Amniotic epithelial cell (primary cell): ENCODE measurements around the gene MRPL34.

Experiments
- DNase-seq: peaks from one replicate; pipeline ENCODE4 v3.0.0-alpha.2; 2010; ENCODE audit warnings: low read depth

Gene MRPL34

GRCh38 chr19:17309965-17310461 is 4.3 kb downstream of the MRPL34 start:
- DNase-seq = no peak

DNA sequence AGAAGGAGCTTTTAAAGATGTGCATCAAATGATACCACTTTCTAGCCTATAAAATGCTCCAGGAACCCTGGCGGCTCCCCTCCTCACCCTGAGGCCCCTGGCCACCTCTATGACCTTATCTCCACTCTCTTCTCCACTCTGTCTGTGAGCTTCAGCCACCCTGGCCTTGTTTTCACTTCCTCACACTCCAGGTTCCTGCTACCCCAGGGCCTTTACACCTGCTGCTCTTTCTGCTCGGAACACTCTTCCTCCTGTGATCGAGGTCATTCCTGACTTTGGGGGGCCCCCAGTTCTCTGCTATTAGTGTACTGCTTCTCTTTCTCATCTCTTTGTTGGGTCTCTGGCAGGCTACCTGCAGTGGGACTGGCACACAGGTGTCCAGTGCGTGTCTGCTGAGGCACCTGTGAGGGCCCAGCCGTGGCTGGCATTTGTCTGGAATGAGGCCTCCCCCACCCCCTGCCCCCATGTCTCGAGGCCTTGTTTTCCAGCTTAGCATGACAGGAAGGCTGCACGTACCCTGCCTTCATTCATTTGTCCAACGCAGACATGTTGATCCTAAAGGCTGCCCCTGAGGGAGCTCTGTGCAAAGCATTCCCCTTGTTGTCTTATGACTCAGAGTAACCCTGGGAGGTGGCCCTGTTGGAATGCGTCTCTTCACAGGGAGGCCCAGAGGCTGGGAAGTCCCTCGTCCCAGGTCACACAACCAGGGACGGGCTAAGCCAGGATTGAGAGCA is 6.0 kb downstream of the MRPL34 start:
- peak; percentile 57 for DNase-seq

DNA sequence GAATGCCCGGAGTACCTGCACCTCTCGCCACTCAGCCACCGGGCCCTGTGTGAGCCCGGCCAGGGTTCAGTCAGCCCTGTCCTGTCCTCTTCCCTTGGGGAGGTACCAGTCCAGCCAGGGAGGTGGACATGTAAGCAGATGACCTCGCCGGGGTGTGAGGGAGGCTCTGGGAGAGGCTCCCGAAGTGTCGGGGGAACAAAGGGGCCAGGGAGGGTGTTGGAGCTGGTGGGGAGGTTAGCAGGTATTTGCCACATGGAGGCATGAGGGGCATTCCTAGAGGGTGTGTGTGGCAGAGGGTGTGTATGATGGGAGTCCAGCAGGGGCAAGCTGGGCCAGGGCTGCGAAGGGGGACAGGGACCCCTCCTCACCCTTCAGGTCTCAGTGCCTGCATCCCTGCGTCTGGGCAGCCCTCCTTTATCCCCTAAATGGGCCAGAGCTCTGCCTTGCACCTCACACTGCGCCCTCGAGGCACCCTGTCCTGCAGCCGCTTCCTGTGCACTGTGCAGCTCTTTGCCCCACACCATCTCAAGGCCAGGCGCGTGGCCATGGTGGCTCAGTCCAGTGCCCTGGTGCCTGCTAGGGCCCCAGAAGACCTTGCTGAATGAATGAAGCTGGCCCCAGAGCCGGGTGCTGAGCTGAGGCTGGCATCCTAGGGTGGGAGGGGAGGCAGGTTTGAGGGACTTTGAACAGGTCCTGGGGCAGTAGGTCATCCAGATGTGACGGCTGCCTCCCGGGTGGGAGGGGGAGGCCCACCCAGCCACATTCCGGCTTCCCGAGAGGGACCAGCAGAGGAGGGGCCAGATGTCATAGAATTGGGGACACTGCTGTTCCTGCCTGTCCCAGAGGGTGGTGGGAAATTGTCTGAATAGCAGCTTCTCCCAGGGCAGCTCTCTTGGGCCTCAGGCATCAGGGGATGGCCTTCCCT is 6.8 kb downstream of the MRPL34 start:
- no peak for DNase-seq

- DNase-seq = no peak
These were observed 8.4 kb downstream of the MRPL34 start for GRCh38 chr19:17314007-17314593.

DNA sequence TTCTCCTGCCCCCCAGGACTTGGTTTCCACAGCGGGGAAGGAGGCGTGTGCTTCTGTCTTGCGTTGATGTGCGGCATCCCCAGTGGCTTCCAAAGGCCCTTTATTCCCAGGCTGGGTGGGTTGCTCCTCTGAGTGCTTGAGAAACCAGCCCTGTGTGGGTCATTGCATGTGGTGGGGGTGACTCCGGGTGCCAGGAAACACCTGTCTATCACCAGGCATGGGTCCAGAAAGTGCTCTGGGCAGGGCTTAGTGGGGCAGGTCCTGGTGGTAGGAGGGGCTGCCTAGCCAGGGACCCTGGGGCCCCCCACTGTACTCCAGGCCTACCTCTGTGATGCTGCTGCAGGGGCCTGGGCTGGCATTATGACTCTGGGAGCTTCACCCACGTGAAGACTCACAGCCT is 13.3 kb downstream of the MRPL34 start:
- DNase-seq = no peak

GRCh38 chr19:17319473-17320238 is 14.0 kb downstream of the MRPL34 start:
- DNase-seq = no peak

DNA sequence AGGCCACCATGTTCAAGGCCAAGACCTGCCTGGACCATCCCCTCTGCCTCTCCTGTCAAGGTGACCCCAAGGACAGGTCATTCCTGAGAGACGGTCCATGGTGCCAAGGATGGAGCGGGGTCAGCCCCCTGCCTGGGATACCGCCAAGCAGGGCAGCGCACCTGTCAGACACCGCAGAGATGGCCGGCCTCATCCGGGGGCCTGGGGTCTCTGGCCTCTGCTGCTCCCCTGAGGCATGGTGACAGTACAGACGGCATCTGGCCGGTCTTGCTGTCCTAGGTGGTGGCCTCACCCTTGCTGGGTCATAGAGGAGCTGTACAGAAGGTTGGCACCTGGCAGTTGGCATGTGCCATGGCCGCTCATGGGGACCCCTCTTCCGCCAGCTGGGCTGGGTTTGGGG is 14.8 kb downstream of the MRPL34 start:
- DNase-seq = no peak

DNA sequence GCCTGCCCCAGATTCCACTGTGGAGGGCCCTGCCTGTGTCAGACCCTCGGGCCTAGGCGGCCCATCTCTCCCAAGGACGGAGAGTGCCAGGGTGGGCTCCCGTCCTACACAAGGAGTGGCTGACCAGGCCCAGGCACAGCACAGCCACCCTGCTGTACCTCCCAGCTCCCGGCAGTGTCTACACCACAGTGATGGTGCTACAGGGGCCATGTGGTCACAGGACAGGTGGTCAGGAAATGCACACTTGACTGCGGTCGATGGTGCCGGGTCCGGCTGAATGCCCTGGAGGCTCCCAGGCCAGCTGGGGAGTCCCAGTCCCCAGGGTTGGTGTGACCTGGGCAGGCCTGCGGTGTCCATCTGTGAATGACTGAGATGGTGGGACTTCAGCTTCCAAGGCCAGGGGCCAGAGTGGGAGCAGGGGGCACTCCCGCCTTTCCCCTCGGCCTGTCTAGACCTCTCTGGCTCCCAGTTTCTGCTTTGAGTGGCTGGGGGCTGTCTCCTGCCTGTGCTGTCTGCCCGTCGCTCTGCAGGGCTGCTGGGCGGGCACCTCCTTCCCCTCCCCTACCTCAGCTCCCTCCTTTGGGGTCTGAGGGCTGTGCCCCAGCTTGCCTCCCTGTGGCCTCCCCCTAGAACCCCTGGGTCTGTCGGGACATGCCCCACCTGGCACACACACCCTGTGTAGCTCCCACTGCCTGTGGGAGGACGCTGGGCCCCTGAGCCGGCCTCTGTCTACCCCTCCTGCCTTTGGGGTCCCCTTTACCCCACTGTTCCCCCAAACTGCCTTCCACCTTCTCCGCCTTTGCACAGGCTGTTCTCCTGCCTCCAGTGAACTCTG is 16.2 kb downstream of the MRPL34 start:
- no peak for DNase-seq

DNA sequence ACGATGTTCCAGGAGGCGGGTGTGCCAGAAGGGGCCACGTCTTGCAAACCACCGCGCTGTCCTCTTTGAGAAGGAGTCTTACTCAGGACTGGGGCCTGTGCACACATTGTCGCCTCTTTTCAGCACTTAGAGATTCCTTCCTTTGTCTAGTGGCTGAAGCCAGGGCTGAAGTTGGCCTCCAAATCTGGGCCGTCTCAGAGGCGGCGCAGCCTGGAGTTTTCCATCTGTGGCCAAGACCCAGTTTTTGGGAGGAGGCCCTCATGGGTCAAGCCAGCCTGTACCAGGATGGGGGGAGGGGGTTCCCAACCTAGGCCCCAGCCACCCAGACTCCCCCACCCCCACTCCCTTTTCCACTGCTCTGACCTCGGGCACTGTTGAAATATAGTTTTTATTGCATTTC is 17.2 kb downstream of the MRPL34 start:
- no peak for DNase-seq

GRCh38 chr19:17323300-17323963 is 17.8 kb downstream of the MRPL34 start:
- no peak for DNase-seq

GRCh38 chr19:17323964-17324332 is 18.3 kb downstream of the MRPL34 start:
- no peak for DNase-seq

GRCh38 chr19:17324357-17325114 is 18.9 kb downstream of the MRPL34 start:
- no peak for DNase-seq

- no peak for DNase-seq
These were observed 19.5 kb downstream of the MRPL34 start for GRCh38 chr19:17325133-17325532.

GRCh38 chr19:17325881-17326594 is 20.4 kb downstream of the MRPL34 start:
- no peak for DNase-seq

- DNase-seq = no peak
These were observed 20.9 kb downstream of the MRPL34 start for GRCh38 chr19:17326595-17326966.

DNA sequence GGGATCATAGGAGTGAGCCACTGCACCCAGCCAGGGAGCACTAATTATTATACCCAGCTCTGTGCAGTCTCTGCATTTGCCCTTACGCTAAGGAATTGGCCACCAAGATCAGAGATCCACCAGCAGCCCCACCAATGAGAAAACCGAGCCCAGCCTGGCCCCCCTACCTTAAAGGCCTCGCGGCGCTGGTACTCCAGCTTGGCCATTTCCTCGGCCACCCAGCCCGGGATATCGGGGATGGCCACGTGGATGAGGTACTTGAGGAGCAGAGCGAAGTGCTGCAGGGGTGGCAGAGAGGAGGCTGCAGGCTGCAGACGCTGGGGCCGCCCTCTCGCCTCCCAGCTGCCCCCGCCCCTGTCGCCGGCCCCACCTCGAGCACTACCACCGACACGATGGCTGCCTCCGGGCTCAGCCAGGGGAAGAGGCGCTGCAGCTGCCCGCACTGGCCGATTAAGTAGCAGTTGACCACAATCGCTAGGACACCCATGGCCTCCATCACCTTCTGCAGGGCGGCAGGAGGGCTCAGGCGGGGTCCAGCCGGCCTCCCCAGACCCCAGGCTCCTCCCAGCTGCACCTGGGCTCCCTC is 21.5 kb downstream of the MRPL34 start:
- no peak for DNase-seq

DNA sequence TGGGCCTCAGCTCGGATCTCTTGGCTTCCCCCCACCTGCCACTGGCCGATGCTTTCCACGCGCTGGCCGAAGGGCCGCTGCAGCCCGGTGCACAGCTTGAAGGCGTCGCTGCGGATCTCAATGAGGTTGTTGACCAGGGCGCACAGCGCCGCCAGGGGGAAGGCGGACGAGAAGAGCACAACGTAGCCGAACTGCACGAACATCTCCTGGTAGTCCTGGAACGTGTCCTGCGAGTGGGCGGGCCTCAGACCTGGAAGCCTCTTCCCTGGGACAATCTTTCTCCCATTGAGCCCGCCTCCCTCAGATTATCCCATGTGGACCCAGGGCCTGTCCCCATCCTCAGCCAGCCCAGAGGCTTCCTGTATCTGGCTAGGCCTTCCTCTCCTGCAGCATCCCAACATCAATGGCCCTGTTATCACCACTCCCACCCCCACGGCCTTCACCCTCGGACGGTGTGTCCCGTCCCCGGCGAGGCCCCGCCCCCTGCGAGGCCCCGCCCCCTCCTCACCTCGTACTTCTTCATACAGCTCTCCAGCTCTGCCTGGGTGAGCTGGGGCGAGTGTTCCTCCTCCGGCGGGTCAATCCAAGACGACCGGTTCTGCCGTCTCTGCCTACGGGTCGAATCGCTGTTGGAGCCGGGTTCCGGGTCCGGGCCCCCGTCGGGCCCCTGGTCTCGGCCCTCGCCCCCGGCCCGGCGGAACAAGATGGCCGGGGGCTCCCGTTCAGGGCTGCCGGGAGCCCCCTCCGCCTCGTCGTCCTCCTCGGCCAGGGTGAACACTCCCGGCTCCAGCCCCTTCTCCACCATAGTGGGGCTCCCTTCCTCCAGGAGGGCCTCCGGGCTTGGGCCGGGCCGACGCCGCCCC is 22.2 kb downstream of the MRPL34 start:
- peak; percentile 90 for DNase-seq
